ENCODE results near the gene YEATS2. TPM values are rescaled to one million over a fixed set of nuclear protein-coding genes. Genes with fewer than 3 reads are reported as not detected.

YEATS2 gene
- total RNA-seq, 1 donor, result 30.3 TPM

DNA sequence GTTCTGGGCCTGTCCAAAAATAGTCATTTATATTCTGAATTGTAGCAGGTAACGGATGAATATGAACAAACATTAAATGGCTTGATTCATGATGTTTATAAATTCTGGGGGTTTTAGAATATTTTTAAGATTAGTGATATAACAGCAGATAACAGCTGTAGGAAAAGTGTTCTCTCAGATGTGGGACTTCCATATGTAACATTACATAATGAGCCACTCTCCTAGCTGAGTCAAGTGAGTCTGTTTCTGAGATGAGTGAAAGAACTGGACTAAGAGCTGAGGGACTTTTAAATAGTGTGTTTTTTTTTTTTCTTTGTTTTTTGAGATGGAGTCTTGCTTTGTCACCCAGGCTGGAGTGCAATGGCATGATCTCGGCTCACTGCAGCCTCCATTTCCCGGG, 13.9 kb downstream of the YEATS2 start:
- TF ChIP-seq, protein P1, sequence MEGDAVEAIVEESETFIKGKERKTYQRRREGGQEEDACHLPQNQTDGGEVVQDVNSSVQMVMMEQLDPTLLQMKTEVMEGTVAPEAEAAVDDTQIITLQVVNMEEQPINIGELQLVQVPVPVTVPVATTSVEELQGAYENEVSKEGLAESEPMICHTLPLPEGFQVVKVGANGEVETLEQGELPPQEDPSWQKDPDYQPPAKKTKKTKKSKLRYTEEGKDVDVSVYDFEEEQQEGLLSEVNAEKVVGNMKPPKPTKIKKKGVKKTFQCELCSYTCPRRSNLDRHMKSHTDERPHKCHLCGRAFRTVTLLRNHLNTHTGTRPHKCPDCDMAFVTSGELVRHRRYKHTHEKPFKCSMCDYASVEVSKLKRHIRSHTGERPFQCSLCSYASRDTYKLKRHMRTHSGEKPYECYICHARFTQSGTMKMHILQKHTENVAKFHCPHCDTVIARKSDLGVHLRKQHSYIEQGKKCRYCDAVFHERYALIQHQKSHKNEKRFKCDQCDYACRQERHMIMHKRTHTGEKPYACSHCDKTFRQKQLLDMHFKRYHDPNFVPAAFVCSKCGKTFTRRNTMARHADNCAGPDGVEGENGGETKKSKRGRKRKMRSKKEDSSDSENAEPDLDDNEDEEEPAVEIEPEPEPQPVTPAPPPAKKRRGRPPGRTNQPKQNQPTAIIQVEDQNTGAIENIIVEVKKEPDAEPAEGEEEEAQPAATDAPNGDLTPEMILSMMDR (IDR thresholded peaks at IDR 0.05; ENCODE audit: insufficient read depth, low read length), result no peak
- DNase-seq (ENCODE audit: low read depth), result no peak
- H3K4me3 ChIP-seq (ENCODE audit: low read depth, low read length), result no peak overlapping the region

DNA sequence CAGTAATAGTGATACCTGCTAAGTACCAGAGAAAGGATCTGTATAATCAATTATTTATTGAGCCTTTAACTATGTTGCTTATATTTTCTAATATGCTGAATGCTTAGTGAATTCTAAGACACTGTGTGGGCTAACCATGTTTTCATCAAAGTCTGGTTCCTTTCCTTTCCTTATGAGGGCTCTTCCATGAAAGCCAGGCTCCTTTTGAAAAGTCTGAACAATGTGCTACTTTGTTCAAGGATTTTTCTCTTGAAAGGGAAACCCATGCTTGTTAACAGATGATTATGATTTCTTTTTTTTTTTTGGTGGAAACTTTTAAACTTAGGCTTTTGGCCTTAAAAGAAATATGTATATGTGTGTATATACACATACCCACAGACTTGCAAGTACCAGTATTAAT, 17.0 kb downstream of the YEATS2 start:
- TF ChIP-seq, protein P1 (IDR thresholded peaks at IDR 0.05; ENCODE audit: insufficient read depth, low read length), result no peak
- no peak for DNase-seq (ENCODE audit: low read depth)
- no peak overlapping the region for H3K4me3 ChIP-seq (ENCODE audit: low read depth, low read length)

DNA sequence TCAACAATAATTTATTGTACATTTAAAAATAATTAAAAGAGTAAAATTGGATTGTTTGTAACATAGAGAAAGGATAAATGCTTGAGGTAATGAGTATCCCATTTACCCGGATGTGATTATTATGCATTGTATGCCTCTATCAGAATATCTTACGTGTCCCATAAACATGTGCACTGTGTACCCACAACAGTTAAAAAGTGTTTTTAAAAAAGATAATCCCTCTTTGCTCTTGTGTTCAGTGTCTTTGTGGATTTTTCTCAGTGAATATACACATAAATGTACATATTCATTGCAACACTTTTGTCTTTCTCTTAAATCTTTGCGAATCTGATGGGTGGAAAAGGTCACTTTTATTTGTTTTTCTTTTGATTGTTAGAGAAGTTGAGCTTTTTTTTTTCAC, 20.4 kb downstream of the YEATS2 start:
- TF ChIP-seq, protein P1 (IDR thresholded peaks at IDR 0.05; ENCODE audit: insufficient read depth, low read length), result no peak
- no peak overlapping the region for H3K4me3 ChIP-seq (ENCODE audit: low read depth, low read length)
- DNase-seq (ENCODE audit: low read depth), result no peak

DNA sequence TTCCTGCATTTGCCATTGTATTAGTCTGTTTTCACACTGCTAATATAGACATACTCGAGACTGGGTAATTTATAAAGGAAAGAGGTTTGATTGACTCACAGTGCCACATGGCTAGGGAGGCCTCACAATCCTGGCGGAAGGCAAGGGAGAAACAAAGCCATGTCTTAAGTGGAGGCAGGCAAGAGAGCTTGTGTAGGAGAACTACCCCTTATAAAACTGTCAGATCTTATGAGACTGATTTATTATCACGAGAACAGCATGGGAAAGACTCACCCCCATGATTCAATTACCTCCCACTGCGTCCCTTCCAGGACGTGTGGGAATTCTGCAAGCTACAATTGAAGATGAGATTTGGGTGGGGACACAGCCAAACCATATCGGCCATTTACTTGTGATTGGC, 27.8 kb downstream of the YEATS2 start:
- H3K4me3 ChIP-seq (ENCODE audit: low read depth, low read length), result no peak overlapping the region
- DNase-seq (ENCODE audit: low read depth), result no peak
- TF ChIP-seq, protein P1 (IDR thresholded peaks at IDR 0.05; ENCODE audit: insufficient read depth, low read length), result no peak

DNA sequence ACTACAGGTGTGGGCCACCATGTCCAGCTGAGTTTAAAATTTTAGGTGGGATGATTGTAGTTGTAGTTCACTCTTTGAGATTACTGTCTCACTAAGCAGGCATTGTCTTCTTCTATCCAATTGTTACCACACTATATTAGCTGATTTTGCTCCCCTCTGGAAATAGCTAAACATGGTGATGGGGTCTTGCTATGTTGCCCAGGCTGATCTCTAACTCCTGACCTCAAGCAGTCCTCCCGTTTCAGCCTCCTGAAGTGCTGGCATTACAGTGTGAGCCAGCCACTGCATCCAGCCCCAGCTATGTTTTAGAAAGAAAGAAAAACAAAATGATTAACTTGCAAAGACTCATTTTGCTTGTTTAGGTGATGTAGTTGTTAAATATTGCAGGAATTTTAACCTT, 30.6 kb downstream of the YEATS2 start:
- H3K4me3 ChIP-seq (ENCODE audit: low read depth, low read length), result no peak overlapping the region
- no peak for DNase-seq (ENCODE audit: low read depth)
- TF ChIP-seq, protein P1 (IDR thresholded peaks at IDR 0.05; ENCODE audit: insufficient read depth, low read length), result no peak

DNA sequence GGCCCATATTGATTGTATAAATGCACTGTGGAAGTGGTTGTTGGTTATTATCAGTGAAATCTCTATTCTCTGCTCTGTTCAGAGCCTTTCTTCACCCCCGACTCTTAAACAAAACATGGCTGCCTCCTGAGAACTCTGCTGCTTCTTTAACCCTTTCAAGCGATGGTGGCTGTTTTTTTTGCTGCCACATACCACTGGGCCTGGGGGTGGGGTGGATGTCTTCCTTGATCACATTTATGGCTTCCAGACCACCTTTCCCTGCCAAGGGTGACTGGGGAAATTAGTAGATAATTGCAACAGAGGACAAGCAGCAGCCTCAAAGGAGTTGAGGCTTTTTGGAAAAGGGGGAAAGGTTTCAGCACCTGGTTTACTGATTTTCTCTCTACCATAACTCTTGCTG, 32.8 kb downstream of the YEATS2 start:
- TF ChIP-seq, protein P1 (IDR thresholded peaks at IDR 0.05; ENCODE audit: insufficient read depth, low read length), result no peak
- H3K4me3 ChIP-seq (ENCODE audit: low read depth, low read length), result no peak overlapping the region
- DNase-seq (ENCODE audit: low read depth), result no peak

DNA sequence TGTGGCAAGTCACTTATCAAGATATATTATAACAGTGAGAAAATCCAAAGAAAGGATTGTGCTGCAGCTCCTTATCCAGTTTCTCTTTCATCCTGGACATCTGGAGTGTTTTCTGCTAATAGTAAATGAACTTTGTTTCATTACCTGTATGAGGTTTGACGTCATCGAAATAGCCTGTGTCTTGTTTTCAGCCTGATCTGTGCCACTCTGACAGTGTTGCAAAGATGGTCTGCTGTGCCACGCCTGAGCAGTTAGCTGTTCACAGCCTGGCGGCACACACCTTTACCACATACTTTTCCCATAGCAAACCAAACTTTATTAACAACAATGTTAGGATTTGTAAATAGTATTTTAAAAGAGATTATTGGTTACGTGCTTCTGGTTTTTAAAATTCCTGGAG, 34.0 kb downstream of the YEATS2 start:
- no peak for DNase-seq (ENCODE audit: low read depth)
- TF ChIP-seq, protein P1 (IDR thresholded peaks at IDR 0.05; ENCODE audit: insufficient read depth, low read length), result no peak
- H3K4me3 ChIP-seq (ENCODE audit: low read depth, low read length), result no peak overlapping the region

All from fibroblast of the aortic adventitia (primary cell).